Measurements from ENCODE around the gene SDK2.

Gene SDK2

DNA sequence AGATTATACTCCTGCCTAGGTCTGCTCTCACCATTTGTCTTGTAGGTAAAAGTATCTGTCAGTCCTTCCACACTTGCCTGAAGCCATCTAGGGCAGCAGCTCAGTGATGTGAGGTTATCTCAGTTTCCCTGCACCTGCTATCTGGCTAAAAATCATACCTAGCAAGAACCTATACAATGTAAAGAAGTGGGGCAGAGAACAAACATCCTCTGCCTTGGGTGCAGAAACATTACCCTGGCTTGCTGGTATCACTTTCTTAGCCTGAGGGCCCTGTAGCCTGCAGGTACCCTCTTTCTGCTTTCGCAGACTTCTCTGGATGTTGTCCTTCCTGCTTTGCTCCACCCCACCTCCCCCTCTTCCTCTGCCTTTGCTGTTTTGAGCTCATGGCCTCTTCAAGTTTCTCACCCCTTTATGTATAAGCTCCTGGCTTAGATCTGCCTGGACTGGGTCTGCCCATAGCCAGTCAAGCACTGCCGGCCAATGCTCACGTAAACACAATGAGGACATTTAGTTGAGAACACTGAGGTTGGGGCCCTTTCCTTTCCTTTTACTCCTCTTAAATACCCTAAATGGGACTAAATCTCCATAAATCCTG, 8.7 kb upstream of the SDK2 start:
- DNase-seq, result no peak

DNA sequence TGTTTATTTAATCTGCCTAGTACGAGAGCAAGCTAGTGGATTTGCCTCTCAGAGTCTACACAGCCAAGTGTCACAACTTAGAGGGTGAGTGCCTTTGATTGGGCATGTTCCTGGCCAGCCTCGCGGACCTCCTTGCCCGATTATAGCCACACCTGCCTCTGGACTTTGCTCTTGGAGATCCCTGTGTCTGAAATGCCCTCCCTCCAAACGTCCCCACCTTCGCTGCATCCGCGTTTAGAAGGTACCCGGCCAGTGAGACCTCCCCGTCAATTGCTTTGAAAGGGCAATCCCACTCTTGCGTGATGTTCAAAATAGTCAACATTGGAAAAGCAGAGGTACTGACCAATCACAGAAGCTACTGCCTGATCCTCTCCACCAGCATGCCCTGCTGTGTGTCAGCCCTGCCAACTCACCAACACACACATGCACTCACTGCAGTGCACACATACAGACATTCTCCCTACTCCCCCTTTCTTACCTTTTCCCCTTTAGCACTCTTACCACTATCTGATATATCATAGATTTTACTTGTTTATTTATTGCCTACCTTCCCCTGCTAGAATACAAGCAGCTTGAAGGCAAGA, 6.5 kb upstream of the SDK2 start:
- DNase-seq, result no peak

DNA sequence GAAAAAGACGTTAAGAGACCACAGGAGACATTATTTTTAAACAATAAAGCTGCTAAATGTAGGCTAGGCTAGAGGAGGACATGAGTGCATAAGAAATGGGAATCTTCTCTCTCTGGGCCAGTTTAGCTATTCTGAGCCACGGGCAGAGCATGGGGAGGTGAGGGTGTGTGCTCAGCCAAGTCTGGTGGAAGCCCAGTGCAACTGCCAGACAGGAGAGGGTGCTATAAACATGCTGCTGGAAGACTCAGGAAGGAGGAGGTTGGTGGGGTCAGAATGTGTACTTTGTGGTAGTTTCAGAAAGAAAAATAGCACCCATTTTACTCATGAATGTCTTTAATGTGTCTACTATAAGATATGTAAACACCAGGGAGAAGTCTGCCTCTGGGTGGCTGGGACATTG, 5.9 kb upstream of the SDK2 start:
- DNase-seq, result no peak

DNA sequence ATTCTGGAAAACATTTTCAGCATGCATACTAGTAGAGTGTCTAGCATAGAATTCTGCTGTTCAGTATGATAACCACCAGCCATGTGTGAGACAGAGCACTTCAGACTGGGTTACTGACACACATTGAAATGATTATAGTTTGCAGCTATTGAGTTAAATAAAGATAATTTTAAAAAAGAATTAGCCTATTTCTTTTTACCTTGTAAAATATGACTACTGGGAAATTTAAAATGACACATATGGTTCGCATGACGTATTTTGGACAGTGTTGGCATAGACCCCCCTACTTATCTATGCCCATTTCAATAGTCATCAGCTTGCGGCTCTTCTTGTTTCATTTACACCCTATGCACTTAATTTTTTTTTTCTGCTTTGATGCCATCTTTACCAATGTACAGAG, 4.7 kb upstream of the SDK2 start:
- no peak for DNase-seq

DNA sequence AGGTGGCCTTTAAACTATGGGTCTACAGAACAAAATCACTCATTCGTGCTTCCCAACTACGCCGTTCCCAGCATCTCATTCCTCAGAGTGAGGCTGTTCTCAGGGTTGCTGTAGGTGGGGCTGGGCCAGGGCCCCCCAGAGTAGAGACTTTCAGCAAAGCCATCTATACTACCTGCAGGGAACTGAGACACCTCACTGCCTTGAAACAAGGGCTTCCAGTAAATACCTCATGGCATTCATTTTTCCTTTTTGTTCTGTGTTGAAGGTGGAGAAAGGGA, 4.2 kb upstream of the SDK2 start:
- DNase-seq, result no peak

DNA sequence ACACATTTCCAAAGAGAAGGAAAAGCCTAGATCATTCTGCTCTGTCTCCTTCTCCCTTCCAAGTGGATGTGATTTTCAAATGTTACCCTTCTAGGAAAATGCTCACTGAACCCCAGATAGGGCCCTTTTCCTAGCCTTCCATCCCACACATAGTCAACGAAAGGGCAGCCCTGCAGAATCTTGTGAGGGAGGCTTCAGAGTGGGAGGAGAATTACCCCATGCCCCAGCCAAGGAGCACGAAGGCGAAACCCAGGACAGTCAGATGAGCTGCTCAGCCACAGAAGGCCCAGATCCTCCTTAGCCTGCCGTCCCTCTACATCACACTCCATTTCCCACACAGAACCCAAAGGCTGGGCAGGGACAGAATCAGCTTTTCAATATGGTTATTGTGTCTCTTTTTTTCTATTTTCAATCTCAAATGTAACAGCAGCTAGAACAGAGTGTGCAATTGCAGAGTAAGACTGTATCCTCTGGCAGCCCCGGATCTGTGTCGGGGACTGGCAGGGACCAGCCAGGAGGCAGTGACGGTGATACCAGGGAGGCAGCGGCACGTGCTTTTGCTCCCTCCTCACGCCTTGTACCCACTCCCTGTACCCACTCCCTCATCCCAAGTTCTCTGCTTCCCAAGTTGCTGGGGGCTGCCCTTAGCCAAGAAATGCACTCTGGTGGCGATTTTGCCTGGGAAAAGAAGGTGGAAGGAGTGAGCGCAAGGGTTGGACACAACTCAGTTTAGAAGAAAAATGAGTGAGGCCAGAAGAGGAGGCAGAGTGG, 3.7 kb upstream of the SDK2 start:
- no peak for DNase-seq

DNA sequence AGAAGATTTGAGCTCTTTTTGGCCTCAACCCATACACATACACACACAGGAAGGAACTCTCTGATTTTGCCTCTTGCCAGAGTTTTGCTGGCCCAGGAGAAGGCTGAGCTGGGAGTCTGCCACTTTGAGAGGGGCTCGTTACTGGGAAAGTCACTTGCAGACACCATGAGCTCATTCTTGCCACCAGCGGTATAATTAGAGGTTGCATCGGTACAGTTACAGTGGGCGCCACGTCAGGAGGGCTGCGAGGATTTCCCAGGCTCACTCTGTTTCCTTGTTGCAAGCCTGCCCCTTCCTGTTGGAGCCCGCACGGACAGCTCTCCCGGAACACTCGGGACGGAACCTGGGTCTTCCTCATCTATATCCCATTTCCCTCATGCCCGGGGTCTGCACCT, 3.1 kb upstream of the SDK2 start:
- no peak for DNase-seq

DNA sequence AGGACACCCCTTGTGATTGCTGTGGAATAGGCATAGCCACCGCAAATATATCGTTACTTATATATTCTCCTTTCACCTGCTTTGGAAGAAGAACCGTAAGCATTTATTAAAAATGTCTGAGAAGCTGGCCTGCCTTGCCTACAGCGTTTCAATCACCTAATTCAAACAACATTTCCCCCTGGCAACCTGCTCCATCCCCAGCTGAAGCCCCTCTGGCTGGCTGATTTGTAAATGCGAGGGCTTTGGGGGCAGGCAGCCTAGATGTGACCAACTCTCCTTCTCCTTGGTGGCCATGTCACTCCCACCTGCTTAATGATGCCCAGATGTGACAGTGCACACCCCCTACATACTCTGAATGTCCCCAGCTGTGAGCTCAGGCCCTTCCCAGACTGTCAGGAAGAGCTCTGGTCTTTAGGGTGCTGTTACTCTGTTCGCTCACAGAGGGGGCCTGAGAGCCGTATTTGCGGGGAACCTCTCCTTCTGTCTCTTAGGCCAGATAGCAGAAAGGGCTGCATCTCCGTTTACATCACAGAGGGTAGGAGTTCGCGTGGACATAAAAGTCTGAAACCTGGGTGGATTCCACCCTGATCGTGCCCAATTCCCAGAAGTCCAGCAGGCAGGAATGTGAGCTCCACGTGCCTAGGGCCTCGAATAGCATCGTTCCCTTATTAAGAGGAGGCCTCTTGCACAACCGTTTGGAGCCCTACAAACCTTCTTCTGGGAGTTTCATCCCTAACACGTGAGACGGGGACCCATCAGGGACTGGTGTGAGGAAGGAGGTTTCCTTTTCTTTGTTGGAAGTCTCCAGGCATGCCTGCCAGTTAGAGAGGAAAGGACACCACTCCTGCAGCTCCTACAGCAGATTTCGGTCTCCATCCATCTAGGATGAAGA, 2.4 kb upstream of the SDK2 start:
- no peak for DNase-seq

DNA sequence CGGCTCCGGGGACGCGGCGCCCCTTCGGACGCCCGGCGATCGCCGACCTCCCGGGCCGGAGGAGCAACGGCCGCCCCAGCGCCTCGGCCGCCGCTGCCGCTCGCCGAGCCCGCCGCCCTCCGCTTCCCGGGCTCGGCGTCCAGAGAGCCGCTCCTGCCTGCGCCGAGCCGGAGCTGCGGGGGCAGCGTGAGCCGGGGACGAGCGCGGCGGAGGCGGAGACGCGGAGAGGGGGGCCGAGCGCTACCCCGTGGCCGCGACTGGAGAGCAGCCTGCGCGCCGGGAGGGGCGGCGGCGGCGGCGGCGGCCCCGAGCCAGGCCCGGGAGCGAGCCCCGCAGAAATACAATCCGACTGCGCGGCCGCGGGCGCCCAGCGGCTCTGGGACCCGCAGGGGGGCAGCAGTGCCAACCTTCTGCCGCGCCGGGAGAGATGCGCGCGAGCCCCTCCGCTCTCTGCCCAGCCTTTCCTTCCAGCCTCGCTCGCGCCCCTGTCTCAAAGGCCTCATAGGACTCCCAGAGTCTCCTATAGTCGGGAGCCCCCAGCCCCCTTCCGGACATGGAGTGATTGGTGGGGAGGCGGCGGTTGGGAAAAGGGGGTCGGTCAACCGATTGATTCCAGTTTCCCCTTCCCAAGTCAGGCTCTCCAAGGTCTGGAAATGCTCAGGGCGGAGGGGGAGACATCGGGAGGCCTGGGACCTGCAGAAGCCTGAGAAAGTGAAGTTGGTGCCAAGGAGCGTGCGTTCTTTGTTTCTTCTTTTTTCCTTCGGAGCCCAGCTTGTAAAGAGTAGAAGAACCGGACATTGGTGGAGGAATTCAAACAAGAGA, 1.0 kb upstream of the SDK2 start:
- peak; percentile 48 for DNase-seq

DNA sequence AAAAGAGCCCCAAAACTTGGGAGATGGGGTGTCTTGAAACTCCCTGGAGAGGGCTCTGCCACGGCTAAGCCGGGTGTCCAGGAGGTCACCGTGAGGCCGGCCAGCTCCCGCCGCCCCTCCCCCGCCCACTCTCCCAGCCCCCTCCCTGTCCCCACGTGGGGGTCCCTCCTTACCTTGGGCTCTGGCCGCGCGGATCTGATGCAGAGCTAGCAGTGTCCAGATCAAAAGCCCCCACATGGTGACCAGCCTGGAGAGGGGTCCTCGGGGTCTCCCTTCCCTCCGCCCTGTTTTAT, 447 bp downstream of the SDK2 start:
- DNase-seq, result no peak

DNA sequence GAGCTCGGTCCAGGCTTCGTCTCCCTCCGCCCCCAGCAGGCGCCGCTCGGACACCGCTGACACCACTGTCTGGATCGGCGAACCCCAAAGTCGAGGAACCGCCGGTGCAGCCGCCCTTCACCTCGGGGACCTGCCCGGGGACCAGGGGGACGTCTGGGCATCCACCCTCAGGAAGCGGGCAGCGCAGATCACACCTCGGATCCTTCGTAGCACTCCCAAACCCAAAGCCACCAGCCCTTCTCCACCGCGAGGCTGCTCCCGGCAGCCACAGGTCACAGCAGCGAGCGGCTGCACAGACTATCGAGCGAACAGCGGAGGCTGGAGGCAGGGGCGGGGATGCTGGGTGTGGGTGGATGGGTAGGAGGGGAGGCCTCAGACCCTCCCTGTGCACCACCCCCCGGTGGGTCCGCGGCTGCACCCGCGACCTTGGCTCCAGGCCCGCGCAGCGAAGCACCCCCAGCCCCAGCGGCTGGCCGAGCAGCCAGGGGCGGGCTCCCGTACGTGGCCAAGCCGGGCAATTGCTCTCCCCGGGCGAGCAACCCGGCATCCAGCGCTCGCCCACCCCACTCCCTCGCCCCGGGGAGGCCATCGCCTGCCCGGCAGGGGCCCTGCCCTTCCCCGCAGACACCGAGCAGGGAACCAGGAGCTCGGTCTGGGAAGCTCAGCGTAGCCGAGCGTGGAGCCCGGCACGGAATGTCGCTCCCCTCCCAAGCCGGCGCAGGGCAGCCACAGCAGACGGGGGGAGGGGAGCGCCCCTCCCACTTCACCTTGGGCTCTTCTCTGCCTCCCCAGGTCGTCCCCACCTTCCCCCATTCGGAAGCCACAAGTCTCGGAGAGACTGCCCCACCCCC, 1.0 kb downstream of the SDK2 start:
- peak; percentile 9 for DNase-seq

DNA sequence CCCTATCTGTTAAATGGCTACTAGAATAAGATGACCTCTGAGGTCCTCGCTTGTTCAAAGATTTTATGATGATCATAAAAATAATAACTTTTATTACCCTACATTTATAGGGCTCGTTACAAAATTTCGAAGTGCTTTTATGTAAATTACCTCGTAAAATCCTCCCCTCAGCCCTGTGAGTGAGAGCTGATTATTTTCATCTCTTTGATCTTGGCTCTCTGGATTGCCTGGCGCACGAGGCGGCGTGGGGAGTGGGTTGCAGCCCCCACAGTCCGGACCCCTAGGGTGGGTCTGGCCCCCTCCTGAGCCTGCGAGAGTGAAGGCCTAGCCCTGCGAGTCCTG, 1.6 kb downstream of the SDK2 start:
- DNase-seq, result no peak

DNA sequence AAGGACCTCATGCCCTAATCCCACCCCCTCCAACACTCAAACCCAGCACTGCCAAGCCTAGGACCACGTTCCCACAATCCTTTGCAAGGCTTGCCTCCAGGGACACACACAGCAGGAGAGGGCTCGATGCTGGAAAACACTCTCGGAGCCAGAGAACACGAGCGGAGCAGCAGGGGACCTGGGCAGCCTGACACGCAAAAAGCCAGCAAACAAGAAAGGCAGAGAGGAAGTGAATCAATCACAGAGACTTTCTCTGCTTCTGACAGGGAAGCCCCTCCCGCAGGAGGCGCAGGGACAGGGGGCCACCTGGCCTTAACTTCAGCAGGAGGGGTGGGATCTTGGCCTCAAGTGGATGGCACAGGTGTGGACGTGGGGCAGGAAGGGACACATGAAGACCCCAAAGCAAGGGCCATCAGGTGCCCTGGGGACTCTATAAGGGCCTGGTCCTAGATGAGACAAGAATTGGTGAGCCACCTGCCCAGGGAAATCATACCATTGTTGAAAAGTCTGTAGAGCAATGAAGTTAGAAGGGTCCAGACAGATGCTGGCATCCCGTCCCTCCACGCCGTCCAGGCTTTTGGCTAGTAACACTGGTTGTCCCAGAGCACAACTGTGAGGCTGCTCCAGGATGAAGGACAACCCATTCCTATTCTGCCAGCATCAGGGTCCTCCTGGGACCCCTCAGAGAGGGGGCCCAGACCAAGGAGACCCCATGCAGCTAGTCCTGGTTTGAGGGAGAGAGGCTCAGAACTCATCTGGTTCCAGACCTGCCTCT, 2.2 kb downstream of the SDK2 start:
- DNase-seq, result no peak

DNA sequence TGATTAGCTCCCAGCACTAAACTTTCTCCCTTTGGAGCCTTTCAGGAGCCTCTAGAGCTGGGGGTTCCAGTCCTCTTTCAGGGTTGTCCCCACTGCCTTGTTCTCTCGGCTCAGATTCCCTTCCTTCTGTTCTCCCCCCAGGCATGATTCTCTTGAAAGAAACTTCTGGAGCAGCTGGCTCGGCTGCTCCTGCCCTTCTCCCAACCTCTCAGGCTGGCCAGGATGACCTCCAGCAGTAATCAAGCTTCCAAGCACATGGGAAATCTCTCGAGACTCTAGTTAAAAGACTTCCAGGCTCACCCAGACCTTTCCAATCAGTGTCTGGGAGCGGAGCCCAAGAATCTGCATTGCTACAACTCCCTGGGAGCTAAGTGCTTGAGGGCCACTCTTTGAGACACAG, 3.6 kb downstream of the SDK2 start:
- no peak for DNase-seq

DNA sequence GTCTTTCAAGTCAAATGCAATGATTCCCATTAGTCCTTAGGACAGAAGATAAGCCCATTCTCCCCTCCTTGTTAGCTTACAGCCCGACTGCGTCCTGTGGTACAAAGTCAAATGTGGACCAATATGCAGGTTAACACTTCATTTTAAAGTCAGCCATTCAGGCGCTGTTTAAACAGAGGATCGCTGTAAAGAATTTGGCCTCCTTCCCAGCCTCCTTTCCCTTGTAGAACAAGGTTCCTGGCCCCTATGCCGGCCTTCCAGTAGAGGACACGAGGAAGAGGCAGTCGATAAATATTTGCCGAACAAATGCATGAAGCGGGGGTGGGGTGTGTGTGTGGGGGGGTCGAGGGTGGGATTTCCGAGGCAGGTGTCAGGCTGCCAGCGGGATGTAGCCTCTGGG, 4.3 kb downstream of the SDK2 start:
- DNase-seq, result no peak

DNA sequence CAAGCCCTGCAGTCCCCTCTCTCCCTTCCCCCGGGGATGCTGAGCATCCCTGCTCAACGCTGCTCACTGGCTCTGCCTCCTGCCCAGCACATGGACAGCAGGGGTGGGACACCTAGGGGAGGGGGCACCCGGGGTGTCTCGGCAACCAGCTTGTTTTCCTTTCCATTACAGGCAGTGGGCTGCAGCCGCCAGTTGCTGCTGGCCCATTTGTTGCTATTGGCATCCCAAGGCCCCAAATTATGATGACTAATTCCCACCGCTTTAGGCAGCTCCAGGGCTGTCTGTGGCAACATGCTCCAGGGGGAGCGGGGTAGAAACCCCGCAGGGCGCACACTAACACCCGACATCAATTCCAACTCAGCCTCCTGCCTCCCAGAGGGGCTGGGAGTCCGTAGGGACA, 4.9 kb downstream of the SDK2 start:
- no peak for DNase-seq

DNA sequence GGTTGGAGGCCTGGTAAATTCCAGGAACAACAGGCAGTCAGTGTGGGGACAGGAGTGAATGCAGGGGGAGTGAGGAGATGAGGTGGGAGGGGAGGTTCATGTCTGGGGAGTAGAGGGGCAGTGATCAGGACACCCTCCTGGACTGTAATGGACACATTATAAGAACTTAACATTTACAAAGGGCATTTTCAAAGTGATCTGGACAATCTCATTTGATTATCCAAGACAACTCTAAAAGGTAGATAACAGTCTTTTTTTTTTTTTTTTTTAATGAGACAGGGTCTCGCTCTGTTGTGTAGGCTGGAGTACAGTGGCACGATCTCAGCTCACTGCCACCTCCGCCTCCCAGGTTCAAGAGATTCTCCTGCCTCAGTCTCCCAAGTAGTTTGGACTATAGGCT, 5.7 kb downstream of the SDK2 start:
- DNase-seq, result no peak

DNA sequence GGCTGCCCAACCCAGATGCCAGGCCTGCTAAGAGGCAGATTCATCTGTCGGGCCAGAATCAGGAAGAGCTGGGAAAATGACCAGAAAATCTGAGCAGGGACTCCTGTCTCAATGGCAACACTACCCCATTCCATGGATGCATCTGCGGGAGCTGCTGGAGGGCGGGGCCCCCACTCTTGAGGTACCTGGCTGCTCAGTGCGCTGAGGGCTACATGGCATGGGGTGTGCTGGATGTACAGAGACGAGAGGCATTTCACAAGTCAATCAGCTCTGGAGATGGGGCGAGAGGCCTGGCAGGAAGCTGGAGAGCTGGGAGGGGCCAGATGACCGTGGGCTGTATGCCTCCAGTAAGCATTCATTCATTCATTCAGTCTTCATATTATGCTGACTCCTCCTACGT, 6.4 kb downstream of the SDK2 start:
- DNase-seq, result no peak

DNA sequence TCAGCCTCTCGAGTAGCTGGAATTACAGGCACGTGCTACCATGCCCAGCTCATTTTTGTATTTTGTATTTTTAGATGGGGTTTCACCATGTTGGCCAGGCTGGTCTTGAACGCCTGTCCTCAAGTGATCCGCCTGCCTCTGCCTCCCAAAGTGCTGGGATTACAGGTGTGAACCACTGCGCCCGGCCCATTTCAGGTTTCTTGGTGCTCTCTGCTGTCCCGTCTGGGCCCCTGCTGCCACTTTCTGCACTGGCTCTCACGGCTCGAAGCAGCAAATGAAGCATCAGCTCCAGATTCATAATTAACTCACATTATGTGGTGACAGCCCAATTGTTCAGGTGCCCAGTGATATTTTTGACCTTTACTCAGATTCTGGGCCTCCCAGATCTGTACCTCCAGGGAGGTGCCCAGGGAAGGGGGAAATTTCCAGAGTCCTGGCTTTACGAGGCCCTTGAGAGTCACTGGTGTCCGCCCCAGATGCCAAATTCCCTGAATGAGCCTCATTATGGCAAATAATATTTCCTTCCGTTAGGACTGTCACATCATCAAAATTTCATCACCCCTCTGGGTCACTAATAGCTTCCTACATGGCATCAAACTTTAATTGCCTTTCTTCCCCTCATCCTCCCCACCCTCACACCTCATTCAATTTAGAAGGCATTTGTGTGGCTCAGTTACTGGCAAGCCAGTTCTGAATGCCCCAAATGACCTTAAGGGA, 9.0 kb downstream of the SDK2 start:
- no peak for DNase-seq

DNA sequence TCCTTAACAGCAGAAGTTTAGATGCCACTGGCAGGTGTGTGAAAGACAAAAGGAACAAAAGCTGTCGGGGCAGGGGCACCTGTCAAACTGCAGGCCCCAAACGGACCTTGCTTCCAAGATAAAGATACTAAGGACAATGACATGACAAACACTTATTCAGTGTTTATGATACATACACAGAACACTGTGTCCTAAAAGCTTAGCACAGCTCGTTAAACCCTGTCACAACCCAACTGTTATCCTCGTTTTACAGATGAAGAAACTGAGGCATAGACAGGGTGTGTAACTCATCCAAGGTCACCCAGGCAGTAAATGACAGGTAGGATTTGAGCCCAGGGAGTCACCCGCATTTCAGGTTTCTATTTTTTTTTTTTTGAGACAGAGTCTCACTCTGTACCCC, 9.6 kb downstream of the SDK2 start:
- no peak for DNase-seq

DNA sequence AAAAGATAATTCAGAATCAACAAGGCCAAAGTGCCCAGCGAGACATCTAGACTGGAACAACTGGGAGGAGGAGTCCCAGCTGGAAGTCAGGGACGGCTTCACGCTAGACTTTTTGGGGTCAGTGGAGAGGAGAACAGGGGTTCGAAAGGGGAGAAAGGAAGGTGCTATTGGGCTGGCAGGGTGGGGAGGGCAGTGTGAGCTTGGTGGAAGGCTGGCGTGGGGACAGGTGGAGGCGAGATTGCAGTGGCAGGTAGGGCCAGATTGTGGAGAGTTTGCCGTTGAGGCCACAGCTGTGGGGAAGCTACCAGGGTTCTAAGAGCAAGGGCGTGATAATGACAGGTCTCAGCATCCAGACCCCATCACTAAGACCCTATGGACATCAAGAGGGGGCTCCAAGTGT, 10.5 kb downstream of the SDK2 start:
- no peak for DNase-seq

All from stimulated activated CD4-positive, alpha-beta T cell treated with anti-CD3 and anti-CD28 coated beads, Interleukin-12 subunit alpha, Interleukin-12 subunit beta, amount 100 ng/mL, for 4 hours (primary cell).